Adrenal gland (tissue), 12 donors: Measurements from ENCODE around the gene PI3. TPM values are rescaled to one million over a fixed set of nuclear protein-coding genes. Genes with fewer than 3 reads are reported as not detected.

Source experiments
- DNase-seq, 7 donors: peaks; one replicate each; pipeline ENCODE4 v3.0.0-alpha.2; 2019 to 2020
- H3K27ac ChIP-seq, 5 donors: fragments of 200-600 bp; sonication (generic) in 4 of 5; 1 replicate in 3 of 5; 2 replicates in 2 of 5; pipeline versions ENCODE4 v1.5.1 to v1.8.0; 2016 to 2020; ENCODE audit warnings: mild to moderate bottlenecking in 1 of 5
- H3K27me3 ChIP-seq: fragments of 200-600 bp; 2 replicates; pipeline ENCODE4 v1.8.0; 2021
- H3K36me3 ChIP-seq, 2 donors: fragments of 200-600 bp; replicated peaks in 1 of 2; 1 replicate in 1 of 2; 2 replicates in 1 of 2; pipeline versions ENCODE4 v1.5.1 to v1.8.0; 2018 to 2022
- H3K4me1 ChIP-seq, 2 donors: fragments of 200-600 bp; replicated peaks in 1 of 2; 1 replicate in 1 of 2; 2 replicates in 1 of 2; pipeline versions ENCODE4 v1.5.1 to v1.8.0; 2018 to 2021
- H3K4me3 ChIP-seq, 4 donors: fragments of 200-600 bp; sonication (generic) in 3 of 4; one replicate each; pipeline ENCODE4 v1.5.1; 2016 to 2018
- H3K9me3 ChIP-seq, 3 donors: fragments of 200-600 bp; sonication (generic) in 1 of 3; replicated peaks in 1 of 3; 1 replicate in 2 of 3; 2 replicates in 1 of 3; pipeline versions ENCODE4 v1.5.1 to v1.8.0; 2016 to 2021
- CTCF ChIP-seq, 6 experiments: fragments of 450-650 bp in 4 of 6; fragments of 200-600 bp in 2 of 6; sonication (generic) in 1 of 6; IDR thresholded peaks; 1 replicate in 5 of 6; 2 replicates in 1 of 6; pipeline versions ENCODE4 v1.5.1 to v1.8.0; 2016 to 2021; ENCODE audit warnings: antibody characterized with exemption in 6 of 6, mild to moderate bottlenecking in 2 of 6, moderate library complexity in 1 of 6
- POLR2A ChIP-seq, 2 donors: fragments of 450-650 bp; IDR thresholded peaks; one replicate each; pipeline ENCODE4 v1.6.1; 2017; ENCODE audit warnings: antibody characterized with exemption in 2 of 2, mild to moderate bottlenecking in 2 of 2, moderate library complexity in 1 of 2
- WGBS, 4 donors: extraction: QIAGEN DNeasy Blood & Tissue Kit in 2 of 4; methylation state at CpG; one replicate each; pipeline versions ENCODE4 v1.1.5 to v1.1.7; 2013 to 2017; 5-methylcytosine and 5-hydroxymethylcytosine counted together
- intact Hi-C, 2 donors: fragments of 100-400 bp; cut with DNase I; formaldehyde crosslinking; loops; one replicate each; pipeline versions ENCODE4 v1.14.1 to v1.15.0; 2022 to 2023
- polyA plus RNA-seq, 3 donors: library from polyadenylated mRNA; stranded (reverse); fragments of 200-250 nt in 2 of 3; fragments of 350-450 nt in 1 of 3; fragmentation: Illumina TruSeq in 1 of 3; extraction: RNeasy Lipid Tissue Mini Kit (QIAGEN cat#74804) in 1 of 3; gene quantifications; one replicate each; pipeline ENCODE4 v1.2.3, GENCODE V29; 2013 to 2014
- total RNA-seq, 9 donors: library from RNA; depleted of rRNA in 4 of 9; stranded (reverse); fragments of >200 nt in 4 of 9; fragments of 120-200 nt in 1 of 9; fragmentation: NEBNext Ultra II Directional in 1 of 9; extraction: Animal tissue kit (Norgen Biotek cat#: 25700) in 1 of 9; gene quantifications; one replicate each; pipeline versions ENCODE4 v1.1.0 to v1.2.4, GENCODE V29; 2013 to 2023
- donor health status: healthy with polysubstance abuse.
- donor health status: Bipolar disorder and iron deficiency.
- donor health status: DM: yes; HTN: yes; CAD: no.
- donor health status: DM: no; HTN: no; CAD: no.
- donor health status: DM: no; HTN: no; CAD: no.
- donor health status: DM: yes; HTN: yes; CAD: no.

Gene PI3
- total and polyA plus RNA-seq, 12 donors = 1.0 TPM; not detected in 11

GRCh38 chr20:45140836-45141235, 33.9 kb upstream of the PI3 start:
- Histone ChIP-seq H3K4me1 (no peaks in the 10 kb centered on the region), H3K4me3 (no peak overlapping the region), H3K9me3 (no peaks in the 10 kb centered on the region), H3K36me3 (no peaks in the 10 kb centered on the region), H3K27ac (no peak overlapping the region), H3K27me3 (peaks cover 5% of the 10 kb centered on the region)
- intact Hi-C loops = no loop called here
- no peak for TF ChIP-seq CTCF (IDR thresholded peaks at IDR 0.05)
- no peak for TF ChIP-seq POLR2A (IDR thresholded peaks at IDR 0.05)
- DNase-seq = no peak
- WGBS, 4 donors = 62 to 82% (median 75%) methylated on average over 4 of the region's 4 CpGs

- no peak overlapping the region for H3K4me3 ChIP-seq
- DNase-seq = no peak
- H3K4me1 ChIP-seq = no peaks in the 10 kb centered on the region
- H3K27ac ChIP-seq = no peak overlapping the region
- TF ChIP-seq CTCF (IDR thresholded peaks at IDR 0.05) (no peak), POLR2A (IDR thresholded peaks at IDR 0.05) (no peak)
- H3K36me3 ChIP-seq = no peaks in the 10 kb centered on the region
- H3K27me3 ChIP-seq = peaks cover 15% of the 10 kb centered on the region
- no peaks in the 10 kb centered on the region for H3K9me3 ChIP-seq
- 70 to 83% (median 76%) methylated on average over 3 of the region's 3 CpGs for WGBS, 4 donors
- intact Hi-C loops = no loop called here
These were observed 25.6 kb upstream of the PI3 start for GRCh38 chr20:45149062-45149461.

- no peaks in the 10 kb centered on the region for H3K36me3 ChIP-seq
- 44 to 63% (median 54%) methylated on average over 2 of the region's 2 CpGs for WGBS, 4 donors
- H3K27me3 ChIP-seq = no peaks in the 10 kb centered on the region
- TF ChIP-seq POLR2A (IDR thresholded peaks at IDR 0.05) = no peak
- TF ChIP-seq CTCF (IDR thresholded peaks at IDR 0.05) = no peak
- intact Hi-C loops = no loop called here
- no peak for DNase-seq
- H3K4me1 ChIP-seq = no peaks in the 10 kb centered on the region
- H3K9me3 ChIP-seq = no peaks in the 10 kb centered on the region
- no peak overlapping the region for H3K27ac ChIP-seq
- no peak overlapping the region for H3K4me3 ChIP-seq
These were observed 22.3 kb upstream of the PI3 start for GRCh38 chr20:45152405-45152804.

GRCh38 chr20:45153147-45153546, 21.6 kb upstream of the PI3 start:
- intact Hi-C loops = no loop called here
- DNase-seq = no peak
- Histone ChIP-seq H3K36me3 (no peaks in the 10 kb centered on the region), H3K4me3 (no peak overlapping the region), H3K4me1 (no peaks in the 10 kb centered on the region), H3K27me3 (no peaks in the 10 kb centered on the region), H3K27ac (no peak overlapping the region), H3K9me3 (no peaks in the 10 kb centered on the region)
- 31 to 74% (median 71%) methylated on average over 3 of the region's 3 CpGs for WGBS, 4 donors
- TF ChIP-seq CTCF (IDR thresholded peaks at IDR 0.05) (no peak), POLR2A (IDR thresholded peaks at IDR 0.05) (no peak)
